ENCODE results near the gene TUT4. TPM values are rescaled to one million over a fixed set of nuclear protein-coding genes. Genes with fewer than 3 reads are reported as not detected.

TUT4 gene
- total RNA-seq, 4 donors from 2014 or later, result 90.5 to 169 (median 120) TPM

- 94 to 95% methylated on average over 1 of the region's 1 CpG for WGBS, 2 donors
- Histone ChIP-seq H3K4me3 (replicated peaks in 1 of 3) (no peak overlapping the region), H3K4me1 (no peaks in the 10 kb centered on the region), H3K9me3 (no peaks in the 10 kb centered on the region), H3K27ac (no peak overlapping the region), H3K27me3 (no peaks in the 10 kb centered on the region), H3K36me3 (no peaks in the 10 kb centered on the region)
- no peak for TF ChIP-seq POLR2A (IDR thresholded peaks at IDR 0.05)
- TF ChIP-seq CTCF (IDR thresholded peaks at IDR 0.05), result no peak
- DNase-seq, result no peak
- intact Hi-C loops (cut with DNase I), result no loop called here
These were observed 91.1 kb downstream of the TUT4 start for GRCh38 chr1:52461821-52462220.

- intact Hi-C loops (cut with DNase I), result no loop called here
- Histone ChIP-seq H3K27me3 (no peaks in the 10 kb centered on the region), H3K36me3 (no peaks in the 10 kb centered on the region), H3K4me3 (replicated peaks in 1 of 3) (no peak overlapping the region), H3K9me3 (no peaks in the 10 kb centered on the region), H3K27ac (no peak overlapping the region), H3K4me1 (no peaks in the 10 kb centered on the region)
- WGBS, 2 donors, result 95 to 96% methylated on average over 1 of the region's 1 CpG
- TF ChIP-seq CTCF (IDR thresholded peaks at IDR 0.05) (no peak), POLR2A (IDR thresholded peaks at IDR 0.05) (no peak)
- no peak for DNase-seq
These were observed 92.2 kb downstream of the TUT4 start for GRCh38 chr1:52460694-52461093.

- Histone ChIP-seq H3K4me1 (no peaks in the 10 kb centered on the region), H3K4me3 (replicated peaks in 1 of 3) (no peak overlapping the region), H3K27me3 (no peaks in the 10 kb centered on the region), H3K9me3 (no peaks in the 10 kb centered on the region), H3K36me3 (no peaks in the 10 kb centered on the region), H3K27ac (no peak overlapping the region)
- DNase-seq, result no peak
- intact Hi-C loops (cut with DNase I), result no loop called here
- no peak for TF ChIP-seq POLR2A (IDR thresholded peaks at IDR 0.05)
- TF ChIP-seq CTCF (IDR thresholded peaks at IDR 0.05), result no peak
- WGBS, 2 donors, result 100% methylated on average over 2 of the region's 2 CpGs
These were observed 97.2 kb downstream of the TUT4 start for GRCh38 chr1:52455686-52456085.

- H3K27ac ChIP-seq, result no peak overlapping the region
- no peaks in the 10 kb centered on the region for H3K9me3 ChIP-seq
- H3K27me3 ChIP-seq, result no peaks in the 10 kb centered on the region
- 91% methylated on average over 2 of the region's 2 CpGs for WGBS, 2 donors
- H3K4me1 ChIP-seq, result no peaks in the 10 kb centered on the region
- DNase-seq, result no peak
- no peaks in the 10 kb centered on the region for H3K36me3 ChIP-seq
- intact Hi-C loops (cut with DNase I), result no loop called here
- TF ChIP-seq CTCF (IDR thresholded peaks at IDR 0.05) (no peak), POLR2A (IDR thresholded peaks at IDR 0.05) (no peak)
- H3K4me3 ChIP-seq (replicated peaks in 1 of 3), result no peak overlapping the region
These were observed 98.1 kb downstream of the TUT4 start for GRCh38 chr1:52454779-52455178.

- WGBS, 2 donors, result 97 to 98% methylated on average over 1 of the region's 1 CpG
These were observed 98.8 kb downstream of the TUT4 start for GRCh38 chr1:52454127-52454526.

More at GRCh38 chr1:52454127-52454526, 98.8 kb downstream of the TUT4 start:
- no peak overlapping the region for H3K4me3 ChIP-seq (replicated peaks in 1 of 3)
- no peaks in the 10 kb centered on the region for H3K27me3 ChIP-seq
- TF ChIP-seq CTCF (IDR thresholded peaks at IDR 0.05), result no peak
- TF ChIP-seq POLR2A (IDR thresholded peaks at IDR 0.05), result no peak
- H3K4me1 ChIP-seq, result no peaks in the 10 kb centered on the region
- H3K9me3 ChIP-seq, result no peaks in the 10 kb centered on the region
- no peaks in the 10 kb centered on the region for H3K36me3 ChIP-seq
- DNase-seq, result no peak
- H3K27ac ChIP-seq, result no peak overlapping the region
- intact Hi-C loops (cut with DNase I), result no loop called here
